Common myeloid progenitor, CD34-positive (primary cell): ENCODE measurements around the gene SNCAIP.

Experiments
- CTCF ChIA-PET: fragments of 350-600 bp; sonication (Branson Sonifier 250); formaldehyde crosslinking; loops from one replicate; lab custom pipeline; 2021; ENCODE audit warnings: antibody characterized with exemption; lab: Charles Lee
- POLR2A ChIA-PET: fragments of 350-600 bp; sonication (Branson Sonifier 250); formaldehyde crosslinking; loops from one replicate; lab custom pipeline; 2021; ENCODE audit warnings: antibody characterized with exemption; lab: Charles Lee
- DNase-seq, 3 donors: peaks; one replicate each; pipeline versions ENCODE4 v3.0.0 to v3.0.0-alpha.2; 2013
- H3K27ac ChIP-seq, 2 experiments: 1 replicate in 1 of 2; 2 replicates in 1 of 2; pipeline ENCODE4 v1.7.0; 2013; ENCODE audit warnings: inconsistent platforms in 2 of 2, low read length in 2 of 2, mild to moderate bottlenecking in 2 of 2, low read depth in 1 of 2, moderate library complexity in 1 of 2; ENCODE audit not compliant: severe bottlenecking in 2 of 2, insufficient read depth in 1 of 2, poor library complexity in 1 of 2
- H3K27me3 ChIP-seq, 5 experiments: replicated peaks in 2 of 5; 1 replicate in 3 of 5; 2 replicates in 2 of 5; pipeline versions ENCODE4 v1.6.1 to v1.7.0; 2013; ENCODE audit warnings: low read length in 4 of 5, mild to moderate bottlenecking in 2 of 5, moderate library complexity in 2 of 5, inconsistent platforms in 1 of 5; ENCODE audit not compliant: insufficient read depth in 5 of 5, control insufficient read depth in 4 of 5
- H3K36me3 ChIP-seq, 4 experiments: 1 replicate in 2 of 4; 2 replicates in 2 of 4; pipeline versions ENCODE4 v1.6.1 to v1.7.0; 2013; ENCODE audit warnings: low read length in 3 of 4, control low read depth in 1 of 4, mild to moderate bottlenecking in 1 of 4; ENCODE audit not compliant: control insufficient read depth in 4 of 4, insufficient read depth in 4 of 4
- H3K4me1 ChIP-seq, 4 experiments: 1 replicate in 3 of 4; 2 replicates in 1 of 4; pipeline versions ENCODE4 v1.6.1 to v1.7.1; 2013; ENCODE audit warnings: low read length in 3 of 4, mild to moderate bottlenecking in 3 of 4, control low read depth in 1 of 4, inconsistent platforms in 1 of 4, moderate library complexity in 1 of 4; ENCODE audit not compliant: control insufficient read depth in 4 of 4, insufficient read depth in 4 of 4; ENCODE audit errors: control extremely low read depth in 1 of 4
- H3K4me3 ChIP-seq, 7 experiments: 1 replicate in 4 of 7; 2 replicates in 3 of 7; pipeline versions ENCODE4 v1.5.1 to v1.7.0; 2013; ENCODE audit warnings: mild to moderate bottlenecking in 7 of 7, low read length in 6 of 7, moderate library complexity in 6 of 7, inconsistent platforms in 2 of 7, low read depth in 2 of 7, control low read depth in 1 of 7; ENCODE audit not compliant: insufficient read depth in 4 of 7, control insufficient read depth in 1 of 7; ENCODE audit errors: extremely low read depth in 1 of 7
- H3K9me3 ChIP-seq, 5 experiments: 1 replicate in 4 of 5; 2 replicates in 1 of 5; pipeline versions ENCODE4 v1.6.1 to v1.7.1; 2013; ENCODE audit warnings: low read length in 4 of 5, mild to moderate bottlenecking in 2 of 5, inconsistent platforms in 1 of 5, low read depth in 1 of 5, moderate library complexity in 1 of 5; ENCODE audit not compliant: control insufficient read depth in 4 of 5, insufficient read depth in 2 of 5; ENCODE audit errors: control extremely low read depth in 1 of 5
- WGBS: methylation state at CpG from one replicate; pipeline ENCODE4 v1.1.5; 2013; ENCODE audit not compliant: insufficient coverage; 5-methylcytosine and 5-hydroxymethylcytosine counted together

SNCAIP gene

GRCh38 chr5:122384739-122385235 is 72.8 kb downstream of the SNCAIP start:
- WGBS = 100% methylated on average over 3 of the region's 5 CpGs
- Histone ChIP-seq H3K4me3 (no peak overlapping the region), H3K9me3 (no peaks in the 10 kb centered on the region), H3K36me3 (no peaks in the 10 kb centered on the region), H3K27ac (no peak overlapping the region), H3K27me3 (no peaks in the 10 kb centered on the region), H3K4me1 (no peaks in the 10 kb centered on the region)
- no peak for DNase-seq
- CTCF ChIA-PET = interaction anchor here (1.2 kb wide), 1 partner anchor 62 kb away, joined by 3 read pairs; no protein-coding TSS in a partner anchor
- POLR2A ChIA-PET = no interaction called here

- POLR2A ChIA-PET = no interaction called here
- Histone ChIP-seq H3K4me3 (no peak overlapping the region), H3K27me3 (no peaks in the 10 kb centered on the region), H3K9me3 (no peaks in the 10 kb centered on the region), H3K36me3 (no peaks in the 10 kb centered on the region), H3K27ac (no peak overlapping the region), H3K4me1 (no peaks in the 10 kb centered on the region)
- CTCF ChIA-PET = interaction anchor here (1.2 kb wide), 1 partner anchor 62 kb away, joined by 3 read pairs; no protein-coding TSS in a partner anchor
- 100% methylated on average over 3 of the region's 4 CpGs for WGBS
- no peak for DNase-seq
These were observed 73.2 kb downstream of the SNCAIP start for GRCh38 chr5:122385286-122385685.

- peaks cover 0 to 2% (median 0%) of the 10 kb centered on the region in 5 experiments for H3K27me3 ChIP-seq
- WGBS = 100% methylated on average over 1 of the region's 3 CpGs
- no peaks in the 10 kb centered on the region for H3K36me3 ChIP-seq
- no peaks in the 10 kb centered on the region for H3K9me3 ChIP-seq
- ChIA-PET CTCF (interaction anchor here (1.2 kb wide), 1 partner anchor 63 kb away, joined by 3 read pairs; no protein-coding TSS in a partner anchor), POLR2A (no interaction called here)
- H3K4me1 ChIP-seq = no peaks in the 10 kb centered on the region
- no peak overlapping the region for H3K4me3 ChIP-seq
- no peak overlapping the region for H3K27ac ChIP-seq
- no peak for DNase-seq
These were observed 73.8 kb downstream of the SNCAIP start for GRCh38 chr5:122385808-122386207.

- CTCF ChIA-PET = no interaction called here
- Histone ChIP-seq H3K9me3 (no peaks in the 10 kb centered on the region), H3K27ac (no peak overlapping the region), H3K4me1 (no peaks in the 10 kb centered on the region), H3K27me3 (peaks cover 0 to 2% (median 0%) of the 10 kb centered on the region in 5 experiments), H3K36me3 (no peaks in the 10 kb centered on the region), H3K4me3 (no peak overlapping the region)
- 96% methylated on average over 7 of the region's 7 CpGs for WGBS
- DNase-seq = no peak
- POLR2A ChIA-PET = no interaction called here
These were observed 78.1 kb downstream of the SNCAIP start for GRCh38 chr5:122390154-122390553.

GRCh38 chr5:122390694-122391093 is 78.7 kb downstream of the SNCAIP start:
- ChIA-PET POLR2A (no interaction called here), CTCF (no interaction called here)
- no peaks in the 10 kb centered on the region for H3K36me3 ChIP-seq
- 100% methylated on average over 1 of the region's 3 CpGs for WGBS
- no peak overlapping the region for H3K4me3 ChIP-seq
- no peaks in the 10 kb centered on the region for H3K9me3 ChIP-seq
- no peaks in the 10 kb centered on the region for H3K4me1 ChIP-seq
- peaks cover 0 to 2% (median 0%) of the 10 kb centered on the region in 5 experiments for H3K27me3 ChIP-seq
- no peak overlapping the region for H3K27ac ChIP-seq
- no peak for DNase-seq

- peaks cover 0 to 2% (median 0%) of the 10 kb centered on the region in 5 experiments for H3K27me3 ChIP-seq
- POLR2A ChIA-PET = no interaction called here
- H3K36me3 ChIP-seq = no peaks in the 10 kb centered on the region
These were observed 79.6 kb downstream of the SNCAIP start for GRCh38 chr5:122391621-122392020.

GRCh38 chr5:122392224-122392623 is 80.2 kb downstream of the SNCAIP start:
- no peak overlapping the region for H3K27ac ChIP-seq
- H3K27me3 ChIP-seq = peaks cover 0 to 2% (median 0%) of the 10 kb centered on the region in 5 experiments
- no CpG with 5 or more reads among the region's 2 CpGs for WGBS
- peaks cover 0 to 2% (median 0%) of the 10 kb centered on the region in 5 experiments for H3K9me3 ChIP-seq
- ChIA-PET CTCF (no interaction called here), POLR2A (no interaction called here)
- no peak for DNase-seq
- no peaks in the 10 kb centered on the region for H3K36me3 ChIP-seq
- H3K4me3 ChIP-seq = no peak overlapping the region
- H3K4me1 ChIP-seq = no peaks in the 10 kb centered on the region

More at GRCh38 chr5:122391621-122392020, 79.6 kb downstream of the SNCAIP start:
- CTCF ChIA-PET = no interaction called here
- peaks cover 0 to 2% (median 0%) of the 10 kb centered on the region in 5 experiments for H3K9me3 ChIP-seq
- H3K4me1 ChIP-seq = no peaks in the 10 kb centered on the region
- H3K4me3 ChIP-seq = no peak overlapping the region
- 100% methylated on average over 2 of the region's 3 CpGs for WGBS
- DNase-seq = no peak
- no peak overlapping the region for H3K27ac ChIP-seq
